Islet precursor cell (in vitro differentiated cells): ENCODE results near the gene RTN1.

Experiments used
- DNase-seq: peaks from one replicate; pipeline ENCODE4 v3.0.0-alpha.2; 2018

RTN1 gene

DNA sequence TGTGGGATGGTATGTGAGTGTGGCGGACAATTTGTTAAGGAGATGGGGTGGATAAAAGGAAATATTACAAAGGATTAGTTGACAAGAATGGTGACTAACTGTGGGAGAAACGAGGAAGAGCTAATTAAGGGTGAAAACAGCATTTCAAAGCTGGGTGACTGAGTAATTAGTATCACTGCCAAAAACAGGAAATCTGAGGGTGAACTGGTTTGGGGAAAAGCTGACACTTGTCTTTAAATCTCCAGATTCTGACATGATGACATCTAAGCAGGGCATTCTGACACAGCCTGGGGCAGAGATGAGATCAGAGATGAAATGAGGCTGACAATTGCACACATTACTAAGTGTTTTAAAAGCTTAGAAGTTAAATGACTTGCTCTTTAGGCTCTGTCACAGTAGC is 251.5 kb downstream of the RTN1 start:
- DNase-seq = no peak

DNA sequence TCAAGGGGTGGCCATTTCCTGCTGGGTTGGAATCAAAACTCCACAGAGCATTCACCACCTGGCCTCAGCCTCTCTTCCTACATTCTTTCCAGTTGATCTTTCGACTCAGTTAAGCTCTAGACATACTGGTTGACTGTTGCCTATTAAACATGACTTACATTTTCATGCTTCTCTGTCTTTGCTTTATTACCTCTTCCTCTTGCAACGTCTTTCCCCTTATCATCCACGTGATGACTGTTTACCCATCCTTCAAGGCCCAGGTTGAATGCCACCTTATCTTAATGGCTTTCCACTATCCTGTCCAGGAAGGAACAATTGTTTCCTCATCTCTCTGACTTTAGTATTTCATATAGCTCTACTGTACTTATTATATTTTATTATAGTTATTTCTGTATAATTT is 269.5 kb downstream of the RTN1 start:
- DNase-seq = no peak

DNA sequence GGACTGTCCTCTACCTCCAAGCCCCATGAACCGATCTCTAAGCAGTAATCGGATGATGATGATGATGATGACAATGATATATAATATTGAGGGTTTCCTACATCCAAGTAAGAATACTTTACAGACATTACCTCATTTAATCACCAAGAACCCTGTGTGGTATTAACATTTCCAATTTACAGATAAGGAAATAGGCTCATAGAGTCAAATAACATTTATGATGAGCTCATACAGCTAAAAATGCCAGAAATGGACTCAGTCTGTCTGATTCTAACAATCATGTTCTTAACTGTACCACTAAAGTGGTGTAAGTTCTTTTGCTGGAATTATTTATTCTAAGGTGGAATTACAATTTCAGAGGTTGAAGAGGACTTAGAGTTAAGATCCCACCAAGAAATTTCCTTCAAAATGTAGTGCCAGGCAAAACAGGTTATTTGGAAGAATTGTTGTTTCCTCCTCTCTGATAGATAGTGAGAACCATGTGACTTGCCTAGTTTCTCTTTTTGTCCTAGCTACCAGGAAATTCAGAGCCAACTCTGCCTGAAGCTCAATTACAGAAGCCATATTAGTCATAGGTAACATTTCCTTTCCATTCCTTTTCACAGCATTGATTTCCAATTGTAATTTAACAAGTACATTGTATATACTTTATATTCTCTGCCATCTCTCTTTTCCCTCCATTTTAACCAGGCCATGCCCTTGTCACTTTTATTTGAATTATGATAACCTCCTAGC is 270.2 kb downstream of the RTN1 start:
- no peak for DNase-seq

DNA sequence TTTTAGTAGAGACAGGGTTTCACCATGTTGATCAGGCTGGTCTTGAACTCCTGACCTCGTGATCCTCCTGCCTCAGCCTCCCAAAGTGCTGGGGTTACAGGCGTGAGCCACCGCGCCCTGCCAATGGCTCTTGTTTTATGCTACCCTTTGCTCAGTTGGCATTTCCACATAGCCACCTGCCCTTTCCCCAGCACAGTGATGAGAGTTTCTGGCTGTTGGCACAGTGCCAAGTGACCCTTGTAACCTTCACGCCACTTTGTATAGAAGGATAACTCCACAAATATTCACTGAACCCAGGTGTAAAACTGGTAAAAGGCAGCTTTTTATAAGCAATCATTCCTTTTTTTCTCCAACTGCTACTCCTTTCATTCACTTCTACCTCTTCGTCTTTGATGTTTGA is 275.5 kb downstream of the RTN1 start:
- DNase-seq = no peak

DNA sequence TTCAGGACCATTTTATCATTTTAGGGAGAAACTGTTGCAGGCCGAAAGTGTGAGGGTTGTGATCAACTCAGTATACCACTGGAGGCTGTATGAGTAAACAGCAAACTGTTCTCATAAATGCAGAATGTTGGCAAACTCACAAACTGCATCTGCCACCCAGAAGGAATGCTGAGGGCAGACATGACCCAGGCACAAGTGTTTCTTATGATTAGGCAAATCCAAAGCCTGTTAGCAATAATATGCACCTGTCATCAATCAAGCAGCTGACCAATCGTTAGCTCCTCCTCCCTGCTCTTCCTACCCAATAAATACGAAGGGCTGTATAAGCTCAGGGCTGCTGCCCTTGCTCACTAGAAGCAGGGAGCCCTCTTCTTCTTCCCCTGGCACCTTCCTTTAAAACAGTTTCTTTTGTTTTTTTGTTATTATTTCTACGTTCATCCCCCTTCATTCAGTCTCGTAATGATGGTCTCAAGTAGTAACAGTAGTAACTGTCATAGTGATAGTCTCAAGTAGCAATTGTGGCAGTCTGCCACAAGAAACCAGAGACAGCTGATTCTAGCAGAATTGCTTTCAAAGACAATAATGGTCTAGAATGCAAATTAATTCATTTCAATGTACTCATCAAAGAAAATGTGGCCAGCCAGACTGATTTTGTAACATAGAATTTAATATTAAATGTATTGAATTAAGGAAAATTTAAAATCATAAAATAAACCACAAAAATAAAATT is 278.8 kb downstream of the RTN1 start:
- DNase-seq = no peak

DNA sequence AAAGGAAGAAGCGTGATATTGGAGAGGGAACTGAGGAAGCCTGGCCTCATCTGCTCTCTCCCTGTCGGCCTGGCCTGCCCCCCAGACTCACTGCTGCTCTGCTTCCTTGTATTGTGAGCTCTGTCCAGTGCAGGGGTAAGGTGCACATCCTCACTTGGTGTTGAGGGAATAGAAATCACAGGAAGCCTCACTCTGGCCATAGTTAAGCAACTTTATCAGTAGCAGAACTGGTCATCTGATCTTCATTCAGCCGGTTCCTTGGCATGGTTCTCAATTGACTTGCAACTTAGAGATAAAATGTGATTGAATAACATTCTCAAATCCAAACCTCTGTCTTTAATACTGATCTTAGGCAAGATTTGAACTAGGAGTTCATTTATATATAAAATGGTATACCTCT is 282.5 kb downstream of the RTN1 start:
- DNase-seq = no peak

DNA sequence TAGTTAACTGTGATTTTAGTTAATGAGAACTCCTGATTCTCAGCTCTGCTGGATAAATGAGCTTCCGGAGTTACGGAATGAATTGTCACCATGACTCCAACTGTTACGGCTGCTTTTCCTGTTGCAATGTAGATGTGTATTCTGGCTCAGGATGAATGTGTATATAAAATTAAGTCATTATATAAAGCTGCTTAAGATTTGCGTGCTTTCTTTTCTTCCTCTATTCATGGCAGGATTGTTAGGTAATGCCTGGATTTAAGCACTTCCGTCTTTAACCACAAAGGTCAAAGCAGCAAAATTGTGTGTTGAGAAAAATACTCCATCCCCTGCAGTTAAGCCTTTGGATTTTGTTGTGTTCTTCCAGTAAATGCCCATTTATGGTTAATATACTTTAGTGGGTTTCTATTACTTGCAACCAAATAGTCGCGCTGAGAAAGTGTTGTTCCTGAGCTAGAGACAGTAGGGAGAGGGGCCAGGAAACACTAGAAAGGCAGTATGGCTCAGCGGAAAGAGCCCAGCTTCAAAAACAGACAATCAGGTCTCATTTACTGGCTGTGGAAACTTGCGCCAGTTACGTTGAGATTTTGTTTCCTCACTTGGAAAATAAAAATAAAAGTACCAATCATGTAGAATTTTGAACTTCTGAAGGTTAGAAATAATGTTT is 284.6 kb downstream of the RTN1 start:
- no peak for DNase-seq

DNA sequence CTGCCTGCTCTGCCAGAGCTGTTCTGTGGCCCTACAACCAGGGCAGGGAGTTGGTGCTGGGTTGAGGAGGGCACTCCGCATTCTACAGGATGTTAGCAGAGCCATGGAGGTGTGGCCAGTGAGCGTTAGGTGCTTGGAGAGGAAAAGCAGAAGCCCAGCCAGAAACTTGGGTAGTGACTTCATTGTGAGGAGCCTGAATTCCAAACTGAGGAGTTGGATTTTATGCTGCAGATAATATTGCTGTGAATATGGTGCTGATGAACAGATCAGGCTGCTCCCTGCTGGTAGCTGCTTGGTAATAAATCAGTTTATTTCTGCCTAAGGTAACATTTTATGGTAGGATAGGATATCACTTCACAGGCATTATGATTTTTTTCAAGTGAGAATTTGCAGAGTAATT is 286.8 kb downstream of the RTN1 start:
- no peak for DNase-seq

DNA sequence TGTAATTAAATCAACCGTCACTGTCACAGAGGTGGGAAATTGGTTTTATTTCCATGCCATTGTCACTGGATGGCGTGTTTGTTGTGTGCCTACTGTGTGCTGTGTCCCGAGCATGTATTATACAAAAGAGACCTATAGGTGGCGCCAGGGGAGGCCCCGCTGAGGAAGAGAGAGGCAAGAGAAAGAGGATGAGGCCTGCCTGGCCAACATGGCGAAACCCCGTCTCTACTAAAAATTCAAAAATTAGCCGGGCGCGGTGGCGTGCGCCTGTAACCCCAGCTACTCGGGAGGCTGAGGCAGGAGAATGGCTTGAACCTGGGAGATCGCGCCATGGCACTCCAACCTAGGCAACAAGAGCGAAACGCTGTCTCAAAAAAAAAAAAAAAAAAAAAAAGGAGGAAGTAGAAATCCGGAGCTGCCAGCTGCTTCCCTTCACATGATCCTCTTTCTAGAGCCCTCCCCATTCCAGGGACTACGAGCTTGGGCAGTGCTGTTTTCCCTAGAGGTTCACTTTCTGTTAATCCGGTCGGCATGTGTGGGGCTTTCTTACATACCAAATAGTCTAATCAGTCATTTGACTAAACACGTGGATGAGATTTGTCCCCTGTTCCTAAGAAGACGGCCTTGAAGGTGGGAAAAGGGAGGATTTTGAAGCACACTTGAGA is 287.6 kb downstream of the RTN1 start:
- no peak for DNase-seq

DNA sequence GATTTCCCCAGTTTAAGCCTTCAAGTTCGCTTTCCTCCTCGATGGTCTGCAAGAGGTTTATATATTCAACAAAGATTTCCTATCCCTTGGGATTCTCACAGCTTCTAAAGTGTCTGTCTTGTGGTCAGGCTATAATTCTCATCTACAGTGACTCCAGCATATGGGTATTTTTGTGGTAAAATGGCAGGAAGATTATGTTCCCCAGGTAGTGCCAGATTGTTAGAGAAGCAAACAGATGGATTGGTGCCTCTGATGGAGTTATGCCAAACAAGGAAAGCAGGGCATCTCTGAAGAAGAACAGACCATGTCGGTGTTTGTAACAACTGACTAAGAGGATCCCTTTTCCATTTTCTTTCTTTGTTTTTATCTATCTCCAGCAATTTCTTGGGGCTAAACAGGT is 288.4 kb downstream of the RTN1 start:
- DNase-seq = no peak

DNA sequence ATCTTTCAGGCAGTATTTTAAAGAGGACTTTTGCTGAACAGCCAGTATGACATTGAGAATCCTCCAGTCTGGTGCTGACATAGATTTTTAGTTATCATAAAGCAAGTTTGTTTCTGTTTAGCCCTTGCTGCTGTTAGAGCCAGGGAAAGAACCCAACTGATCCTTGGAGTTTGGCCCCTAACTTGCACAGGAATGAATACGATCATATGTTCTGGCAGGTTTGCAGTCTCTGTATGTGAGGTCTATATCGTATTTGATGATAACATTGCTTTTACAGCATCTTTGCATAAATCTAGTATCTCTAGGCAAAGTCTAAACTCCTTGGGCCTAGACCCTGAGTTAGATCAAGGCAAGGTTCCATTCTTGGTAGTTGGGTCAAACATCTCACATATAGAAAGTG is 289.7 kb downstream of the RTN1 start:
- DNase-seq = no peak

DNA sequence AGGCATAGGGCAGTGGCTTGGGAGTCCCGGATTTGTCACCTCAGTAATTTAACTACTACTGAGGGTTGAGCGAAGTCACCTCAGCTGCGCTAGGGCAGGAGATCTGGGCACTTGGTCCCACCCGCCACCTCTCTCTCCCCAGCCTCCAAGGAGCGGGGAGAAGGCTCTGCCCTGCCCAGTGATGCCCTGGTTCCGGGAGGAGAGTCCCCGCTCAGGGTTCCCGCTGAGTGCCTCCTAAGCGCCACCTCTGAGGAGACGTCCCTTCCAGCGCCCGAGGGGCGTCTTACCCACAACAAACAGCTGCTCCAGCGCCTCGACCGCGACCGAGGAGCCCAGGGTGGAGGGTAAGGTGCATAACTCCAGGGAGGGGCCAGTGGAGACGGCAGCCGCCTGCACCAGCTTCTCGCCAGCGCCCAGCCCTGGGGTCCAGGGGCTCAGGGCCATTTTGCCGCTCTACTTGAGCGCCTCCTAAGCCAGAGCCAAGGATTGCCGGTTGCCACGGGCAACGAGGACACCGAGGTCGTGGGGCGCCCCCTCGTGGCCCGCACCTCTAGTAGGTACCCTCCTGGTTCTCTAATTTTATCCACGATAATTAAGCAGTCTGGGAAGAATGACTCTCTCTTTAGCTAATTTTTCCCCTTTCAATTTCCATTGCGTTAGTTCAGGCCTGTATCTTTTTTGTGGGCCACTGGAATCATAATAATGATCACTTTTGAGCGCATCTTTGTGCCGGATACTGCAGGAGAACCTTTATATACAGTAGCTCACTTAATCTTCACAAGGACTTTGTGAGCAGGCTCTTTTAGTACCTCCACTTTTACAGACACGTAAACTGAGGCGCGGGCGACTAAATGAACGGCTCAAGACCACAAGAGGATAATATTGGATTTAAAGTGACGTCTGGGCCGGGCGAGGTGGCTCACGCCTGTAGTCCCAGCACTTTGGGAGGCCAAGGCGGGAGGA is 294.0 kb downstream of the RTN1 start, which contains the start of gene CCDC175:
Gene CCDC175 (minus strand): TSS at position 481 of the 963 bp plus-strand sequence. CDS start 37 bp downstream, at position 444.
- peak; percentile 95 for DNase-seq

DNA sequence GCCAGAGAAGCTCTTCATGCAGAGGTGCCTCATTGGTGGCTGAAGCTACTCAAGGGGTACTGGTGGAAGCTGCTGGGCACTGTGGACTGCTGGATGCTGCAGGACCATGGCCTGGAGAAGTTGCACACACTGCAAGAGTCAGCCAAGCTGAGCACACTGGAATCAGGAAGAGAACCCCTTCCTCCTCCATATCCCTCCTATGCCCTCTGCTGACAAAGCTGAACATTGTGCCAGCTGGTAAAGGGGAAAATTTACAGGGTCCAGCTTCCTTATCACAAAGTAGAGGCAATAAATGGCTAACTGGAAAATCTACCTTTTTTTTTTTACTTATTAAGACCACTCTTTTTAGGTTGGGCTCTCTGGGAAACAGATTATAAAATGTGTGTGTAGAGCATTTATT is 300.5 kb downstream of the RTN1 start:
- no peak for DNase-seq

DNA sequence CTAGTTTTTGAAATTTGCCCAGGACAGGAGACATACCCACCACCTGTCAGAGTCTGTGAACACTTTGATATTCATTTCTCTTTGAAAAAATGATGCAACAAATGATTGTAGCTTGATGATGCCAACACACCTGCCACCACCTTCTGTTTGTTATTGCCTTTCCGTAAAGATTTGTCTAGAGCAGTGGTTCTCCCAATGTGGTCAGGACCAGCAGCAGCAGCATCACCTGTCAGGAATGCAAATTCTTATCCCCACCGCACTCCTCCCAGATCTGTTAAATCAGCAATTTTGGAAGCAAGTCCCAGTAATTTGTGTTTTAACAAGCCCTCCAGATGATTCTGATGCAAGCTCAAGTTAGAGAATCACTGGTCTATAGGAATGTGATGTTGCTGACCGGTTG is 303.9 kb downstream of the RTN1 start:
- DNase-seq = no peak

DNA sequence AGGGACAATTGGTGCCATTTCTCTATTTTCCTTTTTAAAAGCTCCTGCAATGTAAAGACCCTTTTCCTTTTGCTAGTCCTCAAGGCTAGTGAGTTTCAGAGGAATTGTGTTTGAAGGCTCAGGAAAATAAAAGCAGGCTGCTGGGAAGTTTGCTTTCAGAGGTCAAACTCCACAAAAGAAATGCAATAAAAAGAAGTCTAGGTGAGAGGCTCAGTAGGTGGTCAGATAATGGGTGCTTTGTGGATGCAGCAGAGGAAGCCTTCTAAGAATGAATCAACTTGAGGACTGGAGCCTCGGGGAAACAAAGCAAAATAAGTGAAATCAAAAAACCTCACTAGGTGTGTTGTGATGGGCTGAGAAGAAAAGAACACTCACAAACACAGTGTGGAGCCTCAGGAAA is 304.3 kb downstream of the RTN1 start:
- no peak for DNase-seq

DNA sequence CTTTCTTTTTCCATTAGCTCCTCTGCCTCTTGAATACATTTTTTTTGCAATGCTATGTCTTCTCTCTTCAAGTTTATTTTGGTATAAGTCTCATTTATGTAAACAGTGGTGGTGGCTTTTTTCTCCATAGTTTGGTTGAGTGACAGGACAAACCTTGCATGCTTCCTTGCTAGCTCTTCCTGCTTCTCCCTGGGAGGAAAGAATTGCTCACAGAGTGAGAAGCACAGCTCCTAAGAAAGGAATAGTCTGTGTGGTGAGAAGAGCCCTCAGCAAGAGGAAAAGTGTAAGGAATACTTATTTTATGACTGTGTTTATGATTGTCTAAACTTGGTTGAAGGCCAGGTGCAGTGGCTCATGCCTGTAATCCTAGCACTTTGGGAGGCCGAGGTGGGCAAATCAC is 305.5 kb downstream of the RTN1 start:
- DNase-seq = no peak

DNA sequence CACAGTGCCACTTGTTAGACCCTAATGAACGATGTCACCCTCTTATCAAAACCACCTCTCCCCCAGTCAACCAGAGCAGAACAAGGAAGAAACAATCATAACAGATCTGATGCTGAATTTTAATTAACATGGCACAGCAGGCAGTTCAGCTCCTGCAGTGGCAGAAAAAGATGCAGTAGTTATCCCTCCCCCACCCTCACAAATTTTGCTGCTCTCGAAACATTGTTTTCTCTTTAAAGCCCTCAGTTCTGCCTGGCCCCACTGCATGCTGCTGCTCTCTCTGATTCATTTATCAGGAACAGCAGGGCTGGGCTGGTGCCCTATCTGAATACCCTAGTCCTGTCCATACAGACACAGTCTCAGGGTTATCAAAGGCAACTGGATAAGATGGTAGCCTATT is 306.2 kb downstream of the RTN1 start:
- DNase-seq = no peak

DNA sequence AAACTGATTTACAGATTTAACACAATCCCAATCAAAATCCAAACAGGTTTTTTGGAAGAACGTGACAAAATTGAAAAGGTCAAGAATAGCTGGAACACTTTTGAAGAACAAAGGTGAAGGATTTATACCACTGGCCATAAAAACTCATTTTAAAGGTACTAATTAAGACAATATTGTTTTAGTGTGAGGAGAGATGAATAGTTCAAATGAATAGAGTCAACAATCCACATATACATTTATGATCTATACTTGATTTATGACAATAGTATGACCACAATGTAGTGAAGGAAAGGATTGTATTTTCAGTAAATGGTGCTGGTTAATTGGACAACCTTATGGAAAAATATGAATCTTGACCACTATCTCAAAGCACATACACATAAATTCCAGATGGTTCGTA is 323.3 kb downstream of the RTN1 start:
- DNase-seq = no peak
